ENCODE results near the gene RABL6.

GRCh38 chr9:136886610-136887597 lies 79.2 kb downstream of the RABL6 start:
- TF ChIP-seq EZH2 (IDR thresholded peaks at IDR 0.05; ENCODE audit: low read length, missing control alignments) (no peak), CTCF (conservative IDR thresholded peaks at IDR 0.05 in 1 of 2, IDR thresholded peaks at IDR 0.05 in 1 of 2; ENCODE audit: low read depth in 1 of 2, low read length in 2 of 2) (no peak)
